Endothelial cell of umbilical vein (primary cell): Measurements from ENCODE around the gene MBTPS2. TPM values are rescaled to one million over a fixed set of nuclear protein-coding genes. Genes with fewer than 3 reads are reported as not detected.

ENCODE experiments used
- BruUV-seq: library from RNA; stranded (reverse); fragments of 400-500 nt; replicated peaks from 2 replicates; lab custom pipeline; 2021; lab: Mats Ljungman, UMichigan
- CTCF ChIA-PET: fragments of 300-600, 350-600 bp; sonication (Branson Sonifier 250); formaldehyde crosslinking; loops from one replicate; lab custom pipeline; 2021; ENCODE audit warnings: antibody characterized with exemption, inconsistent platforms; lab: Charles Lee
- POLR2A ChIA-PET: fragments of 300-600, 350-600 bp; sonication (Branson Sonifier 250); formaldehyde crosslinking; loops from one replicate; lab custom pipeline; 2021; ENCODE audit warnings: antibody characterized with exemption, inconsistent platforms; lab: Charles Lee
- DNase-seq: peaks from one replicate; pipeline ENCODE4 v3.0.0-alpha.2; 2011; ENCODE audit warnings: low read depth, low spot score
- FAIRE-seq: peaks from 2 replicates; lab custom pipeline; 2011; peaks lifted over from hg19 to GRCh38; lab: Jason Lieb, UNC
- H2AFZ ChIP-seq: 2 replicates; pipeline ENCODE4 v1.6.0; 2012; ENCODE audit warnings: low read depth, low read length, control low read depth, inconsistent platforms
- H3K27ac ChIP-seq: 2 replicates; pipeline ENCODE4 v1.5.1; 2011; ENCODE audit warnings: low read depth, mild to moderate bottlenecking, control low read depth, low read length, moderate library complexity; ENCODE audit not compliant: insufficient read depth
- H3K27me3 ChIP-seq, 2 experiments: 2 replicates each; pipeline versions ENCODE4 v1.6.0 to v1.6.1; 2011; ENCODE audit warnings: low read length in 2 of 2, mixed read lengths in 1 of 2; ENCODE audit not compliant: control insufficient read depth in 2 of 2, insufficient read depth in 2 of 2
- H3K36me3 ChIP-seq, 2 experiments: 2 replicates in 1 of 2; 3 replicates in 1 of 2; pipeline ENCODE4 v1.5.1; 2011; ENCODE audit warnings: low read length in 2 of 2, mild to moderate bottlenecking in 1 of 2, moderate library complexity in 1 of 2; ENCODE audit not compliant: control insufficient read depth in 2 of 2, insufficient read depth in 2 of 2; ENCODE audit errors: extremely low read depth in 1 of 2
- H3K4me1 ChIP-seq: 3 replicates; pipeline ENCODE4 v1.5.1; 2011; ENCODE audit warnings: mild to moderate bottlenecking, low read length; ENCODE audit not compliant: control insufficient read depth, insufficient read depth; ENCODE audit errors: extremely low read depth
- H3K4me2 ChIP-seq: 2 replicates; pipeline ENCODE4 v1.6.1; 2011; ENCODE audit warnings: low read length, control low read depth, mixed read lengths; ENCODE audit not compliant: insufficient read depth
- H3K4me3 ChIP-seq, 3 experiments: fragments of 200-600 bp in 1 of 3; sonication (generic), shearing (Covaris generic) in 1 of 3; replicated peaks in 1 of 3; 2 replicates each; pipeline ENCODE4 v1.5.1; 2011 to 2016; ENCODE audit warnings: control low read depth in 3 of 3, low read length in 3 of 3, mild to moderate bottlenecking in 2 of 3, inconsistent platforms in 1 of 3, low read depth in 1 of 3, moderate library complexity in 1 of 3; ENCODE audit not compliant: insufficient read depth in 1 of 3
- H3K79me2 ChIP-seq: 2 replicates; pipeline ENCODE4 v1.6.0; 2012; ENCODE audit warnings: low read length, inconsistent platforms; ENCODE audit not compliant: control insufficient read depth, insufficient read depth
- H3K9ac ChIP-seq: replicated peaks from 2 replicates; pipeline ENCODE3; 2011; ENCODE audit warnings: low read length, control low read depth; ENCODE audit not compliant: insufficient read depth; ENCODE audit errors: extremely low read depth
- H3K9me1 ChIP-seq: replicated peaks from 3 replicates; pipeline ENCODE4 v1.6.0; 2011; ENCODE audit warnings: mild to moderate bottlenecking, low read length; ENCODE audit not compliant: control insufficient read depth, insufficient read depth; ENCODE audit errors: extremely low read depth
- H3K9me3 ChIP-seq: replicated peaks from 2 replicates; pipeline ENCODE4 v1.5.1; 2012; ENCODE audit warnings: low read length, inconsistent platforms; ENCODE audit not compliant: control insufficient read depth, insufficient read depth
- H4K20me1 ChIP-seq: replicated peaks from 2 replicates; pipeline ENCODE3; 2011; ENCODE audit warnings: mild to moderate bottlenecking, low read length; ENCODE audit not compliant: control insufficient read depth, insufficient read depth; ENCODE audit errors: extremely low read depth
- EZH2 ChIP-seq: IDR thresholded peaks from 2 replicates; pipeline ENCODE4 v1.6.1; 2012; ENCODE audit warnings: borderline replicate concordance, low read depth, mild to moderate bottlenecking, moderate library complexity, low read length, inconsistent platforms; ENCODE audit not compliant: severe bottlenecking
- FOS ChIP-seq: IDR thresholded peaks from 2 replicates; pipeline ENCODE4 v1.6.1; 2011; ENCODE audit warnings: mild to moderate bottlenecking, low read length, moderate library complexity, borderline replicate concordance; ENCODE audit not compliant: insufficient read depth
- GATA2 ChIP-seq: IDR thresholded peaks from 2 replicates; pipeline ENCODE4 v1.7.0; 2011; ENCODE audit warnings: low read depth, mild to moderate bottlenecking, moderate library complexity, mixed read lengths, low read length; ENCODE audit not compliant: insufficient read length, insufficient read depth
- JUN ChIP-seq: IDR thresholded peaks from 2 replicates; pipeline ENCODE4 v1.6.1; 2011; ENCODE audit warnings: borderline replicate concordance, low read depth; ENCODE audit not compliant: insufficient read length, insufficient read depth
- MYC ChIP-seq: IDR thresholded peaks from one replicate; pipeline ENCODE4 v1.6.1; 2011; ENCODE audit warnings: mild to moderate bottlenecking, low read depth, low read length
- POLR2A ChIP-seq: IDR thresholded peaks from 2 replicates; pipeline ENCODE4 v1.6.1; 2012; ENCODE audit warnings: low read depth, mild to moderate bottlenecking, control low read depth, low read length
- POLR2AphosphoS5 ChIP-seq: IDR thresholded peaks from 2 replicates; pipeline ENCODE4 v1.6.1; 2012; ENCODE audit warnings: low read depth, mild to moderate bottlenecking, control low read depth, low read length, moderate library complexity; ENCODE audit not compliant: insufficient read depth
- dilution Hi-C: fragments of 300-500 bp; cut with MboI; formaldehyde crosslinking; loops from one replicate; pipeline ENCODE4 v1.15.0; 2019; ENCODE audit warnings: low sequenced_read_pairs; ENCODE audit not compliant: extremely low pct_ligation_motif_present
- intact Hi-C: fragments of 100-400 bp; cut with micrococcal nuclease; formaldehyde crosslinking; loops from one replicate; pipeline ENCODE4 v1.10.0; 2022
- polyA plus RNA-seq, 4 experiments: library from polyadenylated mRNA; depleted of rRNA in 3 of 4; stranded (reverse) in 3 of 4; unstranded in 1 of 4; fragments of >200 nt; gene quantifications; 2 replicates each; pipeline versions ENCODE4 v1.2.1 to v1.2.3, GENCODE V29; 2011 to 2012; ENCODE audit warnings: missing spikeins in 1 of 4
- total RNA-seq: library from RNA; stranded (reverse); gene quantifications from 2 replicates; pipeline ENCODE4 v1.2.3, GENCODE V29; 2021
- TF ChIP-seq, protein P1 (sequence below), 2 donors: IDR thresholded peaks; 1 replicate in 1 of 2; 2 replicates in 1 of 2; pipeline ENCODE4 v1.5.1; 2011; ENCODE audit warnings: low read length in 2 of 2, mild to moderate bottlenecking in 2 of 2, moderate library complexity in 2 of 2, control low read depth in 1 of 2, inconsistent platforms in 1 of 2, low read depth in 1 of 2; ENCODE audit not compliant: insufficient read depth in 1 of 2; ENCODE audit errors: extremely low read depth in 1 of 2
- TF ChIP-seq, protein P2 (sequence below): IDR thresholded peaks from 2 replicates; pipeline ENCODE4 v1.6.1; 2011; ENCODE audit not compliant: insufficient read depth, insufficient read length

The MBTPS2 gene
- total and polyA plus RNA-seq, 2 donors (not counting 3 experiments of a cell fraction or from before 2014, with no cell fraction given), result 11.4 to 16.4 TPM

DNA sequence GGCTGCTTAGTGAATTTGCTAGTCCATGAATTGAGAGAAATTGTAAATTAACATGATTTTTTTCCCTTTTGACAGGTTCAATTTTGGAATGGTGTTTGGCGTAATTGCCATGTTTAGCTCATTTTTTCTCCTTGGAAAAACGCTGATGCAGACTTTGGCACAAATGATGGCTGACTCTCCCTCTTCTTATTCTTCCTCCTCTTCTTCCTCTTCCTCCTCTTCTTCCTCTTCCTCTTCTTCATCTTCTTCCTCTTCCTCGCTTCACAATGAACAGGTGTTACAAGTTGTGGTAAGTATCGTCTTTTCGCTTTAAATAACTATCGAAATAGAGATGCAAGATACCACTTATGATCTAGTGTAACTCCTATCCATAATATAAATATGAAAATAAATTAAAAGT lies 5.7 kb downstream of the MBTPS2 start:
- BruUV-seq, result no TSS peak
- Histone ChIP-seq H3K36me3 (peaks cover 2% of the 10 kb centered on the region in 2 experiments), H3K4me3 (no peak overlapping the region), H3K9me3 (no peaks in the 10 kb centered on the region), H3K27ac (no peak overlapping the region), H3K9me1 (no peaks in the 10 kb centered on the region), H3K27me3 (no peaks in the 10 kb centered on the region), H2AFZ (no peak overlapping the region), H3K4me2 (no peak overlapping the region), H3K79me2 (peaks cover 13% of the 10 kb centered on the region), H3K4me1 (no peaks in the 10 kb centered on the region), H4K20me1 (no peaks in the 10 kb centered on the region), H3K9ac (no peak overlapping the region)
- no peak for DNase-seq
- CTCF ChIA-PET, result no interaction called here
- no peak for FAIRE-seq
- no peak for TF ChIP-seq MYC
- no peak for TF ChIP-seq GATA2
- no peak for TF ChIP-seq EZH2
- no peak for TF ChIP-seq JUN
- TF ChIP-seq POLR2AphosphoS5, result no peak
- no peak for TF ChIP-seq POLR2A
- TF ChIP-seq, protein P1, sequence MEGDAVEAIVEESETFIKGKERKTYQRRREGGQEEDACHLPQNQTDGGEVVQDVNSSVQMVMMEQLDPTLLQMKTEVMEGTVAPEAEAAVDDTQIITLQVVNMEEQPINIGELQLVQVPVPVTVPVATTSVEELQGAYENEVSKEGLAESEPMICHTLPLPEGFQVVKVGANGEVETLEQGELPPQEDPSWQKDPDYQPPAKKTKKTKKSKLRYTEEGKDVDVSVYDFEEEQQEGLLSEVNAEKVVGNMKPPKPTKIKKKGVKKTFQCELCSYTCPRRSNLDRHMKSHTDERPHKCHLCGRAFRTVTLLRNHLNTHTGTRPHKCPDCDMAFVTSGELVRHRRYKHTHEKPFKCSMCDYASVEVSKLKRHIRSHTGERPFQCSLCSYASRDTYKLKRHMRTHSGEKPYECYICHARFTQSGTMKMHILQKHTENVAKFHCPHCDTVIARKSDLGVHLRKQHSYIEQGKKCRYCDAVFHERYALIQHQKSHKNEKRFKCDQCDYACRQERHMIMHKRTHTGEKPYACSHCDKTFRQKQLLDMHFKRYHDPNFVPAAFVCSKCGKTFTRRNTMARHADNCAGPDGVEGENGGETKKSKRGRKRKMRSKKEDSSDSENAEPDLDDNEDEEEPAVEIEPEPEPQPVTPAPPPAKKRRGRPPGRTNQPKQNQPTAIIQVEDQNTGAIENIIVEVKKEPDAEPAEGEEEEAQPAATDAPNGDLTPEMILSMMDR (IDR thresholded peaks at IDR 0.05; ENCODE audit: extremely low read depth in 1 of 2, insufficient read depth in 1 of 2, low read depth in 1 of 2, low read length in 2 of 2), result no peak
- TF ChIP-seq, protein P2, sequence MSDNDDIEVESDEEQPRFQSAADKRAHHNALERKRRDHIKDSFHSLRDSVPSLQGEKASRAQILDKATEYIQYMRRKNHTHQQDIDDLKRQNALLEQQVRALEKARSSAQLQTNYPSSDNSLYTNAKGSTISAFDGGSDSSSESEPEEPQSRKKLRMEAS, result no peak
- TF ChIP-seq FOS, result no peak
- POLR2A ChIA-PET, result no interaction called here
- dilution Hi-C loops, result no loop called here
- intact Hi-C loops, result no loop called here
